Mesothelial cell of epicardium (in vitro differentiated cells): Measurements from ENCODE around the gene SCFD2. TPM values are rescaled to one million over a fixed set of nuclear protein-coding genes. Genes with fewer than 3 reads are reported as not detected.

Source experiments
- DNase-seq, 2 experiments: peaks; one replicate each; pipeline ENCODE4 v3.0.0; 2021; ENCODE audit warnings: low spot score in 2 of 2; ENCODE audit not compliant: unreplicated experiment in 2 of 2
- H3K27ac Mint-ChIP-seq: 2 replicates; pipeline ENCODE4 v1.8.0; 2021; ENCODE audit warnings: mixed read lengths
- H3K27me3 Mint-ChIP-seq: 2 replicates; pipeline ENCODE4 v1.8.0; 2021; ENCODE audit warnings: low read depth, mixed read lengths
- H3K36me3 Mint-ChIP-seq: 2 replicates; pipeline ENCODE4 v1.8.0; 2021; ENCODE audit warnings: mixed read lengths
- H3K4me1 Mint-ChIP-seq: 2 replicates; pipeline ENCODE4 v1.8.0; 2021; ENCODE audit warnings: mixed read lengths
- H3K4me3 Mint-ChIP-seq: 2 replicates; pipeline ENCODE4 v1.8.0; 2021; ENCODE audit warnings: mild to moderate bottlenecking, moderate library complexity, mixed read lengths
- H3K9me3 Mint-ChIP-seq: 2 replicates; pipeline ENCODE4 v1.8.0; 2021; ENCODE audit warnings: mixed read lengths
- total RNA-seq: library from RNA; stranded (reverse); gene quantifications from 3 replicates; pipeline ENCODE4 v1.2.1, GENCODE V29; 2021
- TF ChIP-seq, protein P1 (sequence below): fragments of 200-600 bp; sonication (generic); IDR thresholded peaks from one replicate; pipeline ENCODE4 v1.5.0; 2021; ENCODE audit warnings: antibody characterized with exemption; ENCODE audit not compliant: unreplicated experiment

SCFD2 gene
- total RNA-seq, 1 donor from 2014 or later: 15.6 TPM

DNA sequence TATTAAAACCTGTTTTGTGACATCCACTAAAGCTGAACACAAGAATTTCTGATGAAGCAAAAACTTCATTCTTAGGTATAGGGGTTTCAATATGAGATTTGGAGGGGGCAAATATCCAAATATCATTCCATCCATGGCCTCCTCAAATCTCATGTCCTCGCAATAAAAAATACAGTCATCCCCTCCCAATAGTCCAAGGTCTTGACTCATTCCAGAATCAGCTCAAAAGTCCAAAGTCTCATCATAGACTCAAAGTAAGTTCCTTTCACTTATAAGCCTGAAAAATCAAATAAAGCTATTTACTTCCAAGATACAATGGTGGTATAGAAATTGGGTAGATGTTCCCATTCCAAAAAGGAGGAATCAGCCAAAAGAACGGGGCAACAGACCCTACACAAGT lies 213.4 kb downstream of the SCFD2 start:
- Mint-ChIP-seq H3K9me3 (peaks cover 20% of the 10 kb centered on the region), H3K27me3 (no peaks in the 10 kb centered on the region), H3K4me1 (peaks cover 3% of the 10 kb centered on the region), H3K27ac (no peak overlapping the region), H3K4me3 (no peak overlapping the region), H3K36me3 (peaks cover 5% of the 10 kb centered on the region)
- TF ChIP-seq, protein P1, sequence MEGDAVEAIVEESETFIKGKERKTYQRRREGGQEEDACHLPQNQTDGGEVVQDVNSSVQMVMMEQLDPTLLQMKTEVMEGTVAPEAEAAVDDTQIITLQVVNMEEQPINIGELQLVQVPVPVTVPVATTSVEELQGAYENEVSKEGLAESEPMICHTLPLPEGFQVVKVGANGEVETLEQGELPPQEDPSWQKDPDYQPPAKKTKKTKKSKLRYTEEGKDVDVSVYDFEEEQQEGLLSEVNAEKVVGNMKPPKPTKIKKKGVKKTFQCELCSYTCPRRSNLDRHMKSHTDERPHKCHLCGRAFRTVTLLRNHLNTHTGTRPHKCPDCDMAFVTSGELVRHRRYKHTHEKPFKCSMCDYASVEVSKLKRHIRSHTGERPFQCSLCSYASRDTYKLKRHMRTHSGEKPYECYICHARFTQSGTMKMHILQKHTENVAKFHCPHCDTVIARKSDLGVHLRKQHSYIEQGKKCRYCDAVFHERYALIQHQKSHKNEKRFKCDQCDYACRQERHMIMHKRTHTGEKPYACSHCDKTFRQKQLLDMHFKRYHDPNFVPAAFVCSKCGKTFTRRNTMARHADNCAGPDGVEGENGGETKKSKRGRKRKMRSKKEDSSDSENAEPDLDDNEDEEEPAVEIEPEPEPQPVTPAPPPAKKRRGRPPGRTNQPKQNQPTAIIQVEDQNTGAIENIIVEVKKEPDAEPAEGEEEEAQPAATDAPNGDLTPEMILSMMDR: no peak
- no peak for DNase-seq

DNA sequence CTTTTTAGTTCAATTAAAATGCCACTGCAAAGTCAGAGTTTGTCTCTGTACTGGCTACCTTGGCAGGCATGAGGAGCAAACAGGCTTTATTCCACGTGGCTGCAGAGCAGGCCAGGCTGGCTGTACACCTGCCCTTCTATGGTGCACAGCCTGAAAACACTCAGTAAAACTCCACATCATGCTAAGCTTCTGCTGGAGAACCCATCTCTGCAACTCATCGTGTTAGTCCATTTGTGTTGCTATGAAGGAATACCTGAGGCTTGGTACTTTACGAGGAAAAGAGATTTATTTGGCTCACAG lies 214.4 kb downstream of the SCFD2 start:
- H3K4me3 Mint-ChIP-seq: no peak overlapping the region
- H3K9me3 Mint-ChIP-seq: peaks cover 20% of the 10 kb centered on the region
- peaks cover 3% of the 10 kb centered on the region for H3K4me1 Mint-ChIP-seq
- no peaks in the 10 kb centered on the region for H3K27me3 Mint-ChIP-seq
- TF ChIP-seq, protein P1: no peak
- DNase-seq: no peak
- H3K36me3 Mint-ChIP-seq: peaks cover 5% of the 10 kb centered on the region
- H3K27ac Mint-ChIP-seq: no peak overlapping the region

DNA sequence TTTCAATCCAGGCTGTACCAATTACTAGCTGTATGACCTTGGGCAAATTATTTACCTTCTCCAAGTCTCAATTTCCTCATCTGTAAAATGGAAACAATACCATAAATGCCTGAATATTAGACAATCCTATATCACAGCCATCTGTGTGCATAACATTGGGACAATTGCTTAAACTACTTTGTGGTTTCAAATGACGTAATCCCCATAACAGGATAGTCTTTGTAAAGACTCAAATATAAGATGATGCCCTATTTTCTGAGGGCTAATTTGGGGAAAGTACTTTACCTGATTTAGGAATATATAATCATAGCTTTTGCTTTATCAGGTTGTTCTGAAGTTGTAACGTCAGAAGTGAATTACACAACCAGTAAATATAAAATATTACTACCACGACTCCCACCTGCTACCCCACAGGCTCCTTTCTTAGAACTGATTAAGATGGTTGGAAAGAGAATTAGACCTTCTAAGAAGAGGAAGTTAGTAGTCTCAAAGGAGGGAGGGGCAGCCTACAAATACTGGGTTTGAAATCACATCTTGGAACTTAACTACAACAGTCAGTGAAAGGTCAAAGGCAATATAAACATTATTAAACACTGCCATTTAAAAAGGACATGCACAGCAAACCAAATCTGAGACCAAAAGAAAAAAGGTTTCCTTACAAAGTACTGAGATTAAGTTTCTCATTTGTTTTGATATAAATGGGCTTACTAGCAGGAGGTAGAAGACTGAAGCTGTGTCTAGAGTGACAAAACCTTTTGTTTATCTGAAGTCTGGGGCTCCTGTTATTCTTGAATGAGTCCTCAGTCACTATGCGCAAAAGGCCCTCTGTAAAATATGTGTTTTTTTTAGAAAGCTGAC lies 215.0 kb downstream of the SCFD2 start:
- Mint-ChIP-seq H3K4me3 (no peak overlapping the region), H3K36me3 (peaks cover 5% of the 10 kb centered on the region), H3K9me3 (peaks cover 20% of the 10 kb centered on the region), H3K4me1 (peaks cover 3% of the 10 kb centered on the region), H3K27me3 (no peaks in the 10 kb centered on the region), H3K27ac (no peak overlapping the region)
- no peak for DNase-seq
- TF ChIP-seq, protein P1: no peak

DNA sequence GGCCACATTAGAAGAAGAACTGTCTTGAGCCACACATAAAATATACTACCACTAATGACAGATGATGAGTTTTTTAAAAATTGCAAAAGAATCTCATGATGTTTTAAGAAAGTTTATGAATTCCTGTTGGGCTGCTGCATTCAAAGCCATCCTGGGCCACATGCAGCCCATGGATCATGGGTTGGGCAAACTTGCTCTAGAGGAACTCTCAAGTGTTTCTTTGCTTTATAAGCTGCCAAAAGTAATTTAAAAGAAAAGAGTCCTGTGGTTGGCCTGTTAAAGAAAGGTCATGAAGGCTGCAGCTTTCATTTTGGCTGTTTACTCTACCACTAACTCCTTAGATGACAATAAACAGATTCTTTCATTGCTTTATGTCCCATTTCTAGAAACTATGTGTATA lies 218.2 kb downstream of the SCFD2 start:
- peaks cover 4% of the 10 kb centered on the region for H3K9me3 Mint-ChIP-seq
- no peak for DNase-seq
- H3K27ac Mint-ChIP-seq: no peak overlapping the region
- TF ChIP-seq, protein P1: no peak
- peaks cover 5% of the 10 kb centered on the region for H3K36me3 Mint-ChIP-seq
- peaks cover 3% of the 10 kb centered on the region for H3K4me1 Mint-ChIP-seq
- no peaks in the 10 kb centered on the region for H3K27me3 Mint-ChIP-seq
- H3K4me3 Mint-ChIP-seq: no peak overlapping the region

DNA sequence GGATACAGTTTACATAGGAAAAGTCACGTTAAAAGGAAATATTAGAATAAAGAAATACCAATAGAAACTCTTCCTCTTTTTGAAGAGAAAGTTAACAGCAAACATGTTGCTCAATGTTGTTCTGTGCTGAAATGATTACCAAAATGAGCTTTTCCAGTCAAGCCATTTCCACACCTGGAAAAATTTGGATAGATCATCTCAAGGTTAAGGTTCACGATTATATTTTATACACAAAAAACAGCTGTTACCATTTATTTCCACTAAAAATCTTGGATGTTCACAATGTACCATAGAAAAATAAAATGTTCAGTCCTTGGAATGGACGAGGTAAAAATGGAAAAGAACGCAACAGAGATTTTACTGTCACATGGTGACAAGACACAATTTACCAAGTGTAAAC lies 218.7 kb downstream of the SCFD2 start:
- peaks cover 5% of the 10 kb centered on the region for H3K36me3 Mint-ChIP-seq
- no peaks in the 10 kb centered on the region for H3K9me3 Mint-ChIP-seq
- H3K4me1 Mint-ChIP-seq: peaks cover 3% of the 10 kb centered on the region
- TF ChIP-seq, protein P1: no peak
- DNase-seq: no peak
- no peaks in the 10 kb centered on the region for H3K27me3 Mint-ChIP-seq
- H3K27ac Mint-ChIP-seq: no peak overlapping the region
- H3K4me3 Mint-ChIP-seq: no peak overlapping the region
